GM23338 (cell line): ENCODE data around the gene TTC13. TPM values are rescaled to one million over a fixed set of nuclear protein-coding genes. Genes with fewer than 3 reads are reported as not detected.
"Not testable (repeated sequence)": the region's sequence is repeated elsewhere in the genome, so short reads cannot be mapped to it uniquely, and the experiment has no call there.

Experiments used
- ATAC-seq: fragments of 200-7000 bp; cut with Tn5 transposase; 3 replicates; pipeline ENCODE4 v1.9.1; 2020
- DNase-seq: peaks from one replicate; pipeline ENCODE4 v3.0.0-alpha.2; 2015; ENCODE audit warnings: low spot score
- H2AFZ ChIP-seq: fragments of 200-600 bp; sonication (generic); 2 replicates; pipeline ENCODE4 v1.8.0; 2016; ENCODE audit warnings: antibody characterized with exemption, mild to moderate bottlenecking, moderate library complexity
- H3F3A ChIP-seq: fragments of 200-600 bp; sonication (generic); replicated peaks from 2 replicates; pipeline ENCODE4 v1.8.0; 2017; ENCODE audit warnings: antibody characterized with exemption, mixed run types, low read depth
- H3K27ac ChIP-seq: fragments of 200-600 bp; sonication (generic); 2 replicates; pipeline ENCODE4 v1.6.1; 2016; ENCODE audit warnings: low read depth
- H3K27me3 ChIP-seq: fragments of 200-600 bp; sonication (generic); 2 replicates; pipeline ENCODE4 v1.8.0; 2016; ENCODE audit warnings: mild to moderate bottlenecking, mixed run types, moderate library complexity; ENCODE audit not compliant: insufficient read depth
- H3K36me3 ChIP-seq: fragments of 200-600 bp; sonication (generic); 2 replicates; pipeline ENCODE4 v1.8.0; 2016; ENCODE audit warnings: mild to moderate bottlenecking; ENCODE audit not compliant: insufficient read depth
- H3K4me1 ChIP-seq: fragments of 200-600 bp; sonication (generic); 2 replicates; pipeline ENCODE4 v1.8.0; 2016; ENCODE audit warnings: mild to moderate bottlenecking, moderate library complexity; ENCODE audit not compliant: insufficient read depth
- H3K4me2 ChIP-seq: fragments of 200-600 bp; sonication (generic); 2 replicates; pipeline ENCODE4 v1.7.1; 2017; ENCODE audit warnings: mixed run types
- H3K4me3 ChIP-seq: fragments of 200-600 bp; sonication (generic); 2 replicates; pipeline ENCODE4 v1.6.1; 2016; ENCODE audit warnings: mixed run types
- H3K79me2 ChIP-seq: fragments of 200-600 bp; sonication (generic); replicated peaks from 2 replicates; pipeline ENCODE4 v1.8.0; 2017; ENCODE audit warnings: mild to moderate bottlenecking; ENCODE audit not compliant: insufficient read depth
- H3K9me2 ChIP-seq: fragments of 200-600 bp; sonication (generic); 2 replicates; pipeline ENCODE4 v1.8.0; 2017; ENCODE audit not compliant: insufficient read depth
- H4K20me1 ChIP-seq: fragments of 200-600 bp; sonication (generic); replicated peaks from 2 replicates; pipeline ENCODE4 v1.8.0; 2017; ENCODE audit warnings: mild to moderate bottlenecking; ENCODE audit not compliant: insufficient read depth
- H3K27ac Mint-ChIP-seq: 2 replicates; pipeline ENCODE4 v1.8.0; 2020; ENCODE audit warnings: inconsistent platforms, mild to moderate bottlenecking, moderate library complexity, mixed read lengths
- H3K27me3 Mint-ChIP-seq: 3 replicates; pipeline ENCODE4 v1.8.0; 2022; ENCODE audit warnings: low read depth, mild to moderate bottlenecking, moderate library complexity, mixed read lengths, inconsistent platforms; ENCODE audit not compliant: insufficient read depth, poor library complexity
- H3K36me3 Mint-ChIP-seq: 3 replicates; pipeline ENCODE4 v1.8.0; 2021; ENCODE audit warnings: low read depth, mild to moderate bottlenecking, inconsistent platforms, moderate library complexity, mixed read lengths
- H3K4me1 Mint-ChIP-seq: 3 replicates; pipeline ENCODE4 v1.8.0; 2020; ENCODE audit warnings: mild to moderate bottlenecking, inconsistent platforms, mixed read lengths
- H3K4me3 Mint-ChIP-seq: 3 replicates; pipeline ENCODE4 v1.8.0; 2021; ENCODE audit warnings: moderate library complexity, mild to moderate bottlenecking, inconsistent platforms, mixed read lengths
- H3K9me3 Mint-ChIP-seq: 3 replicates; pipeline ENCODE4 v1.8.0; 2020; ENCODE audit warnings: moderate library complexity, mild to moderate bottlenecking, inconsistent platforms, mixed read lengths
- NANOG ChIP-seq: IDR thresholded peaks from 2 replicates; pipeline ENCODE4 v1.6.1; 2016; ENCODE audit warnings: antibody characterized with exemption, borderline replicate concordance
- POLR2AphosphoS5 ChIP-seq: IDR thresholded peaks from 2 replicates; pipeline ENCODE4 v1.6.1; 2016; ENCODE audit warnings: antibody characterized with exemption, low read depth
- STAT1 ChIP-seq: IDR thresholded peaks from one replicate; pipeline ENCODE4 v1.6.1; 2016; ENCODE audit warnings: antibody characterized with exemption; ENCODE audit not compliant: unreplicated experiment
- ZNF462 ChIP-seq: fragments of 250-450 bp; sonication (Bioruptor Pico); IDR thresholded peaks from 2 replicates; pipeline ENCODE4 v1.5.0; 2020; ENCODE audit warnings: mild to moderate bottlenecking, moderate library complexity
- polyA plus RNA-seq: library from polyadenylated mRNA; unstranded; fragments of >200 nt; fragmentation: Nextera tagmentation; extraction: Ambion mirVana; gene quantifications from 2 replicates; pipeline ENCODE4 v1.2.1, GENCODE V29; 2016
- total RNA-seq: library from RNA; depleted of rRNA; stranded (reverse); fragments of >200 nt; shearing (Covaris generic); gene quantifications from 2 replicates; pipeline ENCODE4 v1.2.3, GENCODE V29; 2014

Gene TTC13
- total and polyA plus RNA-seq, 2 experiments from 2014 or later: 3.8 to 9.4 TPM

GRCh38 chr1:230985711-230986110 lies 7.0 kb upstream of the TTC13 start:
- Mint-ChIP-seq H3K27me3 (no peaks in the 10 kb centered on the region), H3K4me1 (peaks cover 22% of the 10 kb centered on the region), H3K4me3 (no peak overlapping the region), H3K9me3 (no peaks in the 10 kb centered on the region; the same call in 2 of the 3 replicates), H3K36me3 (peaks cover 5% of the 10 kb centered on the region; the same call in 2 of the 3 replicates), H3K27ac (no peak overlapping the region)
- no peak for DNase-seq
- Histone ChIP-seq H3K4me1 (0 out of 2 replicates have a peak, but pooled peaks cover 13% of the 10 kb centered on the region), H2AFZ (no peak overlapping the region), H3K79me2 (0 out of 2 replicates have a peak, but pooled peaks cover 3% of the 10 kb centered on the region), H3F3A (no peaks in the 10 kb centered on the region), H3K27ac (no peak overlapping the region), H3K4me2 (no peak overlapping the region), H3K36me3 (no peaks in the 10 kb centered on the region), H3K27me3 (peaks cover 82% of the 10 kb centered on the region), H4K20me1 (peaks cover 82% of the 10 kb centered on the region), H3K9me2 (no peaks in the 10 kb centered on the region), H3K4me3 (no peak overlapping the region)
- ATAC-seq: peak; percentile 39; the same call in 1 of the 3 replicates
- TF ChIP-seq STAT1 (no peak), POLR2AphosphoS5 (no peak), ZNF462 (CRISPR knock-in tag) (no peak)

- peaks cover 80% of the 10 kb centered on the region for H4K20me1 ChIP-seq
- not testable (repeated sequence) for H3K36me3 Mint-ChIP-seq, H3K9me2 ChIP-seq, H3K79me2 ChIP-seq, H3K27ac Mint-ChIP-seq, H3K36me3 ChIP-seq, H3K27me3 Mint-ChIP-seq, H3K9me3 Mint-ChIP-seq, H3K4me3 ChIP-seq, H2AFZ ChIP-seq, H3K27ac ChIP-seq, H3F3A ChIP-seq
- H3K4me1 Mint-ChIP-seq: peaks cover 25% of the 10 kb centered on the region
- peaks cover 90% of the 10 kb centered on the region for H3K27me3 ChIP-seq
- peaks cover 14% of the 10 kb centered on the region; the same call in 1 of the 2 replicates for H3K4me1 ChIP-seq
- H3K4me3 Mint-ChIP-seq: peak overlapping the region; percentile 38; the same call in 2 of the 3 replicates
- H3K4me2 ChIP-seq: peak overlapping the region; percentile 13; the same call in 1 of the 2 replicates
- TF ChIP-seq POLR2AphosphoS5 (peak; percentile 58), NANOG (peak; percentile 91)
- DNase-seq: peak; percentile 81
- ATAC-seq: peak; percentile 88
Measured at GRCh38 chr1:230984622-230985515, 6.2 kb upstream of the TTC13 start.
